SK-N-DZ (cell line): Measurements from ENCODE around the gene ANKRD49. TPM values are rescaled to one million over a fixed set of nuclear protein-coding genes. Genes with fewer than 3 reads are reported as not detected.

Experiments
- DNase-seq: peaks from one replicate; pipeline ENCODE4 v3.0.0-alpha.2; 2015; ENCODE audit warnings: low spot score
- polyA plus RNA-seq, 2 experiments: library from polyadenylated mRNA; depleted of rRNA; stranded (reverse); fragments of >200 nt; gene quantifications; 2 replicates each; pipeline ENCODE4 v1.2.3, GENCODE V29; 2014

Gene ANKRD49
- polyA plus RNA-seq (2014; cell fraction: cytosol; rRNA removed) = 56.0 and 70.6 TPM in 2 replicates
- polyA plus RNA-seq (2014; cell fraction: nucleus; rRNA removed) = 82.7 and 88.3 TPM in 2 replicates

GRCh38 chr11:94493281-94494125 is at the start of gene ANKRD49, which contains the start of gene MRE11:
Gene ANKRD49, plus strand, starts transcription at chr11:94493984. Its CDS starts 2,710 bp downstream, at chr11:94496694.
Gene MRE11, minus strand, starts transcription at chr11:94493844. Its CDS starts 1,043 bp downstream, at chr11:94492801.
- peak; percentile 100 for DNase-seq

GRCh38 chr11:94445641-94446040 is 48.1 kb upstream of the ANKRD49 start:
- no peak for DNase-seq

GRCh38 chr11:94447149-94447548 is 46.6 kb upstream of the ANKRD49 start:
- peak; percentile 65 for DNase-seq

- DNase-seq = no peak
Observed at GRCh38 chr11:94449029-94449428, 44.8 kb upstream of the ANKRD49 start.

- DNase-seq = no peak
Observed at GRCh38 chr11:94449437-94449836, 44.3 kb upstream of the ANKRD49 start.

- DNase-seq = no peak
Observed at GRCh38 chr11:94450048-94450447, 43.7 kb upstream of the ANKRD49 start.

GRCh38 chr11:94452988-94453387 is 40.8 kb upstream of the ANKRD49 start:
- DNase-seq = no peak

GRCh38 chr11:94454301-94454700 is 39.5 kb upstream of the ANKRD49 start:
- DNase-seq = no peak

GRCh38 chr11:94455861-94456260 is 37.9 kb upstream of the ANKRD49 start:
- DNase-seq = no peak

GRCh38 chr11:94457118-94458029 is 36.4 kb upstream of the ANKRD49 start:
- peak; percentile 65 for DNase-seq

GRCh38 chr11:94459576-94459975 is 34.2 kb upstream of the ANKRD49 start:
- DNase-seq = no peak

GRCh38 chr11:94469416-94469815 is 24.4 kb upstream of the ANKRD49 start:
- no peak for DNase-seq

GRCh38 chr11:94472916-94473799 is 20.6 kb upstream of the ANKRD49 start:
- DNase-seq = no peak

GRCh38 chr11:94477624-94478023 is 16.2 kb upstream of the ANKRD49 start:
- no peak for DNase-seq

GRCh38 chr11:94481342-94481741 is 12.4 kb upstream of the ANKRD49 start:
- no peak for DNase-seq

GRCh38 chr11:94486068-94486467 is 7.7 kb upstream of the ANKRD49 start:
- no peak for DNase-seq

GRCh38 chr11:94494126-94494680 is 419 bp downstream of the ANKRD49 start:
- DNase-seq = no peak

GRCh38 chr11:94500181-94500580 is 6.4 kb downstream of the ANKRD49 start:
- no peak for DNase-seq

GRCh38 chr11:94501522-94501921 is 7.7 kb downstream of the ANKRD49 start:
- no peak for DNase-seq

GRCh38 chr11:94504689-94505293 is 11.0 kb downstream of the ANKRD49 start:
- DNase-seq = peak; percentile 60
